H9 (cell line): ENCODE data around the gene OXLD1. TPM values are rescaled to one million over a fixed set of nuclear protein-coding genes. Genes with fewer than 3 reads are reported as not detected.

Experiments used
- DNase-seq: peaks from one replicate; pipeline ENCODE4 v3.0.0-alpha.2; 2017
- H2AFZ ChIP-seq: one replicate; pipeline ENCODE4 v1.6.1; 2013; ENCODE audit warnings: mild to moderate bottlenecking, low read length, control low read depth, moderate library complexity
- H2AK5ac ChIP-seq: 2 replicates; pipeline ENCODE4 v1.6.1; 2013; ENCODE audit warnings: low read length, control low read depth, mixed read lengths; ENCODE audit not compliant: insufficient read length
- H2BK120ac ChIP-seq: one replicate; pipeline ENCODE4 v1.6.1; 2013; ENCODE audit warnings: low read depth, mild to moderate bottlenecking, low read length, control low read depth, inconsistent platforms; ENCODE audit not compliant: poor library complexity, severe bottlenecking
- H2BK12ac ChIP-seq: 2 replicates; pipeline ENCODE4 v1.6.1; 2013; ENCODE audit warnings: low read length, control low read depth, mixed read lengths, low read depth; ENCODE audit not compliant: insufficient read length
- H2BK15ac ChIP-seq: 2 replicates; pipeline ENCODE4 v1.6.1; 2013; ENCODE audit warnings: low read depth, low read length, control low read depth
- H2BK20ac ChIP-seq: one replicate; pipeline ENCODE4 v1.6.1; 2013; ENCODE audit warnings: low read depth, mild to moderate bottlenecking, low read length, control low read depth, inconsistent platforms; ENCODE audit not compliant: poor library complexity, severe bottlenecking
- H2BK5ac ChIP-seq: 2 replicates; pipeline ENCODE4 v1.6.1; 2013; ENCODE audit warnings: low read length, control low read depth, mixed read lengths; ENCODE audit not compliant: insufficient read length
- H3K14ac ChIP-seq: 2 replicates; pipeline ENCODE4 v1.6.1; 2013; ENCODE audit warnings: low read length, control low read depth; ENCODE audit not compliant: insufficient read depth
- H3K18ac ChIP-seq: 2 replicates; pipeline ENCODE4 v1.6.1; 2013; ENCODE audit warnings: low read depth, mild to moderate bottlenecking, mixed read lengths, low read length, control low read depth; ENCODE audit not compliant: insufficient read length
- H3K23ac ChIP-seq: 2 replicates; pipeline ENCODE4 v1.6.1; 2013; ENCODE audit warnings: low read length, control low read depth, mixed read lengths, low read depth; ENCODE audit not compliant: insufficient read length
- H3K23me2 ChIP-seq: 2 replicates; pipeline ENCODE4 v1.6.1; 2013; ENCODE audit warnings: low read depth, mild to moderate bottlenecking, mixed read lengths, low read length, control low read depth; ENCODE audit not compliant: insufficient read length, poor library complexity, severe bottlenecking
- H3K27ac ChIP-seq: 2 replicates; pipeline ENCODE4 v1.5.1; 2013; ENCODE audit warnings: low read length, control low read depth, mixed read lengths, low read depth; ENCODE audit not compliant: insufficient read length
- H3K27me3 ChIP-seq: 2 replicates; pipeline ENCODE4 v1.6.1; 2013; ENCODE audit warnings: low read length, control low read depth, inconsistent platforms; ENCODE audit not compliant: insufficient read depth
- H3K4ac ChIP-seq: 2 replicates; pipeline ENCODE4 v1.6.1; 2013; ENCODE audit warnings: low read depth, mild to moderate bottlenecking, control low read depth, inconsistent platforms, low read length, moderate library complexity
- H3K4me1 ChIP-seq: 2 replicates; pipeline ENCODE4 v1.6.1; 2013; ENCODE audit warnings: low read length, control low read depth, inconsistent platforms; ENCODE audit not compliant: insufficient read depth
- H3K4me2 ChIP-seq: 2 replicates; pipeline ENCODE4 v1.6.1; 2013; ENCODE audit warnings: low read length, control low read depth, mixed read lengths; ENCODE audit not compliant: insufficient read length, insufficient read depth
- H3K56ac ChIP-seq: 2 replicates; pipeline ENCODE4 v1.6.1; 2013; ENCODE audit warnings: low read depth, mild to moderate bottlenecking, mixed read lengths, low read length, control low read depth; ENCODE audit not compliant: insufficient read length
- H3K79me1 ChIP-seq: 2 replicates; pipeline ENCODE4 v1.6.1; 2013; ENCODE audit warnings: low read depth, mild to moderate bottlenecking, moderate library complexity, low read length, control low read depth, inconsistent platforms; ENCODE audit not compliant: insufficient read depth, poor library complexity, severe bottlenecking
- H3K79me2 ChIP-seq: 2 replicates; pipeline ENCODE4 v1.6.1; 2013; ENCODE audit warnings: low read length, control low read depth, inconsistent platforms; ENCODE audit not compliant: insufficient read depth
- H3K9ac ChIP-seq: 2 replicates; pipeline ENCODE4 v1.6.1; 2013; ENCODE audit warnings: low read length, control low read depth, mixed read lengths; ENCODE audit not compliant: insufficient read length; ENCODE audit errors: extremely low read depth
- H3K9me3 ChIP-seq: one replicate; pipeline ENCODE4 v1.6.1; 2013; ENCODE audit warnings: low read depth, low read length, inconsistent platforms; ENCODE audit not compliant: control insufficient read depth
- H3T11ph ChIP-seq: one replicate; pipeline ENCODE4 v1.6.1; 2013; ENCODE audit warnings: mild to moderate bottlenecking, low read length, control low read depth, inconsistent platforms
- H4K20me1 ChIP-seq: one replicate; pipeline ENCODE4 v1.6.1; 2013; ENCODE audit not compliant: control insufficient read depth, insufficient read length, insufficient read depth
- H4K5ac ChIP-seq: 2 replicates; pipeline ENCODE4 v1.6.1; 2013; ENCODE audit warnings: low read depth, mild to moderate bottlenecking, mixed read lengths, low read length, control low read depth; ENCODE audit not compliant: insufficient read length
- H4K8ac ChIP-seq: replicated peaks from 2 replicates; pipeline ENCODE4 v1.6.1; 2013; ENCODE audit warnings: low read length, control low read depth, mixed read lengths, low read depth; ENCODE audit not compliant: insufficient read length
- H4K91ac ChIP-seq: 2 replicates; pipeline ENCODE4 v1.6.1; 2013; ENCODE audit warnings: low read depth, mild to moderate bottlenecking, moderate library complexity, mixed read lengths, low read length, control low read depth; ENCODE audit not compliant: insufficient read length
- H3K27ac Mint-ChIP-seq, 3 experiments: 2 replicates in 2 of 3; 3 replicates in 1 of 3; pipeline ENCODE4 v1.8.0; 2020 to 2021; ENCODE audit warnings: mixed read lengths in 3 of 3, mild to moderate bottlenecking in 1 of 3, moderate library complexity in 1 of 3
- H3K27me3 Mint-ChIP-seq: 2 replicates; pipeline ENCODE4 v1.8.0; 2021; ENCODE audit warnings: low read depth, mild to moderate bottlenecking, moderate library complexity, mixed read lengths
- H3K36me3 Mint-ChIP-seq, 3 experiments: 2 replicates in 2 of 3; 3 replicates in 1 of 3; pipeline ENCODE4 v1.8.0; 2020 to 2021; ENCODE audit warnings: low read depth in 3 of 3, mixed read lengths in 3 of 3; ENCODE audit not compliant: insufficient read depth in 1 of 3
- H3K4me1 Mint-ChIP-seq, 2 experiments: 2 replicates each; pipeline ENCODE4 v1.8.0; 2020; ENCODE audit warnings: mixed read lengths in 2 of 2
- H3K4me3 Mint-ChIP-seq, 2 experiments: 2 replicates in 1 of 2; 3 replicates in 1 of 2; pipeline ENCODE4 v1.8.0; 2020 to 2021; ENCODE audit warnings: mild to moderate bottlenecking in 2 of 2, mixed read lengths in 2 of 2, moderate library complexity in 1 of 2
- H3K9me3 Mint-ChIP-seq, 2 experiments: 2 replicates in 1 of 2; 3 replicates in 1 of 2; pipeline ENCODE4 v1.8.0; 2020; ENCODE audit warnings: mild to moderate bottlenecking in 2 of 2, mixed read lengths in 2 of 2, moderate library complexity in 1 of 2
- WGBS: extraction: QIAGEN DNeasy Blood & Tissue Kit; methylation state at CpG from one replicate; pipeline ENCODE4 v1.1.7; 2013; ENCODE audit warnings: missing lambda C conversion rate, low lambda C conversion rate, mixed read lengths; ENCODE audit not compliant: insufficient read length; ENCODE audit errors: extremely low coverage; 5-methylcytosine and 5-hydroxymethylcytosine counted together
- total RNA-seq: library from RNA; stranded (reverse); gene quantifications from 2 replicates; pipeline ENCODE4 v1.2.1, GENCODE V29; 2021
- TF ChIP-seq, protein P1 (sequence below): fragments of 200-600 bp; sonication (generic); conservative IDR thresholded peaks from 3 replicates; pipeline ENCODE4 v1.8.0; 2021; ENCODE audit warnings: antibody characterized with exemption, mild to moderate bottlenecking

The OXLD1 gene
- total RNA-seq, 1 experiment from 2014 or later = 25.0 TPM

DNA sequence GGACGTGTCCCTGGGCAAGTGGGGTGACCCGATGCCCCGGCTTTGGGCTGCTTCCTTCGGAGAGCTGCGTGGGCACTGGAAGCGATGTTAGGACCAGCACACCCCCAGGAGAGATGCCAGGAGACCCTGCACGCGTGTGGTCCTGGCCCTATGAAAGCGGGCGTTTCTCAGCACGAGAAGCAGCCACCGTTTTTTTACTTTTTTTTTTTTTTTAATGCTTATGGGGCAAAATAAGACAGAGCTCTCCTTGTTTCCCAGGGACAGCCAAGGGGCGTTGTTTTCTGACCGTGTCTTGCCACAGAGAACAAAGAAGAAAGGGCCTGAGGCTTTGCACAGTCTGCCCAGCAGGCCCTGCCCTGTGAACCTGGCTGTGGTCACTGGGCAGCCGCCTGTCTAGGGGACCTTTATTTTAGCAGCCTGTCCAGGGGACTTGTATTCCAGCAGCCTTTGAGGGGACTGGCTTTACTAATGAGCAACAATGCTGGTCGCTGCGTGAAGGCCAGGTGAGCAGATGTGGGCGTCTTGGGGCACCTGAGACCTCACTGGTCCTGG is 46.7 kb upstream of the OXLD1 start:
- Histone ChIP-seq H3T11ph (no peak overlapping the region), H4K8ac (no peak overlapping the region), H4K5ac (no peak overlapping the region), H3K9ac (peak overlapping the region; percentile 25), H2BK20ac (no peak overlapping the region), H3K79me1 (no peaks in the 10 kb centered on the region), H4K91ac (no peak overlapping the region), H2BK12ac (no peak overlapping the region), H3K4me1 (no peaks in the 10 kb centered on the region; the same call in 1 of the 2 replicates), H4K20me1 (no peaks in the 10 kb centered on the region), H2BK15ac (no peak overlapping the region), H3K18ac (no peak overlapping the region), H3K56ac (no peak overlapping the region), H2BK5ac (no peak overlapping the region), H3K27ac (no peak overlapping the region), H3K14ac (no peak overlapping the region), H2BK120ac (no peak overlapping the region), H2AK5ac (no peak overlapping the region), H3K4ac (no peak overlapping the region), H3K27me3 (no peaks in the 10 kb centered on the region), H3K23me2 (peaks cover 20% of the 10 kb centered on the region), H3K79me2 (no peaks in the 10 kb centered on the region; the same call in 1 of the 2 replicates), H3K23ac (no peak overlapping the region), H3K9me3 (no peaks in the 10 kb centered on the region), H3K4me2 (peak overlapping the region; percentile 62), H2AFZ (no peak overlapping the region)
- peaks cover 24% of the 10 kb centered on the region in 2 experiments for H3K4me1 Mint-ChIP-seq
- H3K4me3 Mint-ChIP-seq = peak overlapping the region; percentile 75 to 95
- WGBS = no CpG with 5 or more reads among the region's 18 CpGs
- H3K27ac Mint-ChIP-seq = peak overlapping the region in 2 of 3 experiments; percentile 59 to 92; a peak in 5 of 7 replicates
- peaks cover 6 to 20% (median 10%) of the 10 kb centered on the region in 3 experiments for H3K36me3 Mint-ChIP-seq
- no peak for DNase-seq
- H3K9me3 Mint-ChIP-seq = no peaks in the 10 kb centered on the region; a peak in 1 of 5 replicates
- H3K27me3 Mint-ChIP-seq = no peaks in the 10 kb centered on the region; the same call in 1 of the 2 replicates
- TF ChIP-seq, protein P1, sequence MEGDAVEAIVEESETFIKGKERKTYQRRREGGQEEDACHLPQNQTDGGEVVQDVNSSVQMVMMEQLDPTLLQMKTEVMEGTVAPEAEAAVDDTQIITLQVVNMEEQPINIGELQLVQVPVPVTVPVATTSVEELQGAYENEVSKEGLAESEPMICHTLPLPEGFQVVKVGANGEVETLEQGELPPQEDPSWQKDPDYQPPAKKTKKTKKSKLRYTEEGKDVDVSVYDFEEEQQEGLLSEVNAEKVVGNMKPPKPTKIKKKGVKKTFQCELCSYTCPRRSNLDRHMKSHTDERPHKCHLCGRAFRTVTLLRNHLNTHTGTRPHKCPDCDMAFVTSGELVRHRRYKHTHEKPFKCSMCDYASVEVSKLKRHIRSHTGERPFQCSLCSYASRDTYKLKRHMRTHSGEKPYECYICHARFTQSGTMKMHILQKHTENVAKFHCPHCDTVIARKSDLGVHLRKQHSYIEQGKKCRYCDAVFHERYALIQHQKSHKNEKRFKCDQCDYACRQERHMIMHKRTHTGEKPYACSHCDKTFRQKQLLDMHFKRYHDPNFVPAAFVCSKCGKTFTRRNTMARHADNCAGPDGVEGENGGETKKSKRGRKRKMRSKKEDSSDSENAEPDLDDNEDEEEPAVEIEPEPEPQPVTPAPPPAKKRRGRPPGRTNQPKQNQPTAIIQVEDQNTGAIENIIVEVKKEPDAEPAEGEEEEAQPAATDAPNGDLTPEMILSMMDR = no peak
